HEK293T (cell line): ENCODE data around the gene RHOC.

ENCODE experiments used
- CTCF ChIA-PET: fragments of 350-600 bp; formaldehyde crosslinking; extraction: SDS; loops from one replicate; lab custom pipeline; 2021; ENCODE audit warnings: antibody characterized with exemption, inconsistent platforms; lab: Yijun Ruan, JAX
- POLR2A ChIA-PET: fragments of 350-600 bp; formaldehyde crosslinking; extraction: SDS; loops from one replicate; lab custom pipeline; 2020; ENCODE audit warnings: antibody characterized with exemption, inconsistent platforms; lab: Yijun Ruan, JAX
- DNase-seq: peaks from one replicate; pipeline ENCODE4 v3.0.0; 2012; ENCODE audit warnings: mixed read lengths; ENCODE audit errors: extremely low spot score
- ARNT ChIP-seq: fragments of 450-650 bp; IDR thresholded peaks from 2 replicates; pipeline ENCODE4 v1.6.1; 2017; ENCODE audit warnings: mild to moderate bottlenecking
- BHLHE40 ChIP-seq: fragments of 450-650 bp; IDR thresholded peaks from 2 replicates; pipeline ENCODE4 v1.6.1; 2016; ENCODE audit warnings: mild to moderate bottlenecking, moderate library complexity, borderline replicate concordance
- CTBP1 ChIP-seq: fragments of 450-650 bp; IDR thresholded peaks from 2 replicates; pipeline ENCODE4 v1.6.1; 2016; ENCODE audit warnings: borderline replicate concordance
- ELF4 ChIP-seq: fragments of 450-650 bp; IDR thresholded peaks from 2 replicates; pipeline ENCODE4 v1.6.1; 2017; ENCODE audit warnings: antibody characterized with exemption
- FOXA1 ChIP-seq: fragments of 450-650 bp; IDR thresholded peaks from 2 replicates; pipeline ENCODE4 v1.6.1; 2016; ENCODE audit warnings: mild to moderate bottlenecking
- FOXK2 ChIP-seq: fragments of 450-650 bp; IDR thresholded peaks from 2 replicates; pipeline ENCODE4 v1.6.1; 2016; ENCODE audit warnings: mild to moderate bottlenecking
- FOXM1 ChIP-seq: fragments of 450-650 bp; IDR thresholded peaks from 2 replicates; pipeline ENCODE4 v1.6.1; 2017; ENCODE audit warnings: mild to moderate bottlenecking, borderline replicate concordance
- HDGF ChIP-seq: fragments of 450-650 bp; IDR thresholded peaks from 2 replicates; pipeline ENCODE4 v1.6.1; 2017; ENCODE audit warnings: antibody characterized with exemption, borderline replicate concordance
- L3MBTL2 ChIP-seq: fragments of 450-650 bp; conservative IDR thresholded peaks from 2 replicates; pipeline ENCODE4 v1.6.1; 2016; ENCODE audit warnings: mild to moderate bottlenecking
- LEF1 ChIP-seq: fragments of 450-650 bp; IDR thresholded peaks from 2 replicates; pipeline ENCODE4 v1.6.1; 2017; ENCODE audit warnings: mild to moderate bottlenecking, borderline replicate concordance
- NFRKB ChIP-seq: fragments of 450-650 bp; IDR thresholded peaks from 2 replicates; pipeline ENCODE4 v1.6.1; 2016; ENCODE audit warnings: mild to moderate bottlenecking, moderate library complexity
- SP1 ChIP-seq: fragments of 450-650 bp; IDR thresholded peaks from 2 replicates; pipeline ENCODE4 v1.6.1; 2017
- SUZ12 ChIP-seq: fragments of 450-650 bp; IDR thresholded peaks from 2 replicates; pipeline ENCODE4 v1.6.1; 2016; ENCODE audit warnings: mild to moderate bottlenecking
- TARDBP ChIP-seq: fragments of 450-650 bp; IDR thresholded peaks from 2 replicates; pipeline ENCODE4 v1.6.1; 2016
- ZNF384 ChIP-seq: fragments of 450-650 bp; IDR thresholded peaks from 2 replicates; pipeline ENCODE4 v1.6.1; 2016
- TF ChIP-seq, protein P1 (sequence below): fragments of 450-650 bp; IDR thresholded peaks from 2 replicates; pipeline ENCODE4 v1.6.1; 2016

RHOC gene

DNA sequence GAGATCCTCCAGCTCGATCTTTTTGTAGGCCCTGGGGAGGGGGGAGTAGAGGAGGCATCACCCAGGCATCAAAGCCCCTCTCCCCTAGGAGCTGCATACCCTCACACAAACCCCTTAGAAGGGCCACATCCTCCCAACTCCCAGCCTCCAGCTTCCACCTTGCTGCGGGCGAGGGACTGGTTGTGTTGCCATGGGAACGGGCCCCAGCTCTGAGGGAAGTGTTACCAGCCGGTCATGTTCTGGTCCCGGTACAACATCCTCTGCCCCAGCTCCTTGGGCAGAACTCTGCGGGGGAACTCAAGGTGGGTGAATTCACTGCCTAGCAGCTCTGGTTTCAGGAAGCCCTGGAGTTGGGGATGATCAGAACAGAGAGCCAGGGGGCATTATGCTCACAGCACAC is 4.1 kb upstream of the RHOC start:
- TF ChIP-seq BHLHE40 (no peak), LEF1 (no peak), ZNF384 (no peak), ARNT (no peak), ELF4 (no peak), HDGF (no peak)
- ChIA-PET POLR2A (interaction anchor here (2.0 to 2.6 kb wide), 2 partner anchors 36 to 92 kb away, joined by 6 to 14 read pairs; partner anchors contain the start of genes CAPZA1, MOV10 and ST7L), CTCF (interaction anchor here (1.0 kb wide), 1 partner anchor 37 kb away, joined by 6 read pairs; the partner anchor contains the start of gene MOV10)
- DNase-seq, result no peak

DNA sequence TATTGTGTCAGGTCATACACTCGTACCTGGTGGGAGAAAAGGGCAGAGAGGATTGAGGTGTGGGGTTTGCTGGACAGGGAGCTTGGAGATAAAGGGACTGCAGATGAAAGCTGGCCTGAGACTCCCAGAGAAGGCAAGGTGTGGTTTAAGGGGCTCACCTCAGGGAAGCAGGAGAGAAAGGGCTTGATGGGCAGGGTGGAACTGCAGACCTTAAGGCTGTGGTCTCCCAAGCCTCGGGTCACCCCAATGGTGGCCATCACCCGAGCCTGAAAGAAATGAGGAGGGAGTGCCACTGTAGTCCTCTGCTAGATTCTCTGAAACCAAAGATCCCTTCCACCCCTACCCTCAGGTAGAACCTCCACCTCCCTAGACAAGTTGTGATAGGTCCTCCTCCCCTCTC is 3.7 kb upstream of the RHOC start:
- DNase-seq, result no peak
- TF ChIP-seq SUZ12, result no peak
- no peak for TF ChIP-seq LEF1
- TF ChIP-seq ARNT, result no peak
- TF ChIP-seq FOXM1, result no peak
- no peak for TF ChIP-seq BHLHE40
- TF ChIP-seq, protein P1, sequence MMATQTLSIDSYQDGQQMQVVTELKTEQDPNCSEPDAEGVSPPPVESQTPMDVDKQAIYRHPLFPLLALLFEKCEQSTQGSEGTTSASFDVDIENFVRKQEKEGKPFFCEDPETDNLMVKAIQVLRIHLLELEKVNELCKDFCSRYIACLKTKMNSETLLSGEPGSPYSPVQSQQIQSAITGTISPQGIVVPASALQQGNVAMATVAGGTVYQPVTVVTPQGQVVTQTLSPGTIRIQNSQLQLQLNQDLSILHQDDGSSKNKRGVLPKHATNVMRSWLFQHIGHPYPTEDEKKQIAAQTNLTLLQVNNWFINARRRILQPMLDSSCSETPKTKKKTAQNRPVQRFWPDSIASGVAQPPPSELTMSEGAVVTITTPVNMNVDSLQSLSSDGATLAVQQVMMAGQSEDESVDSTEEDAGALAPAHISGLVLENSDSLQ, result no peak
- TF ChIP-seq CTBP1, result no peak
- TF ChIP-seq NFRKB, result no peak
- no peak for TF ChIP-seq L3MBTL2
- TF ChIP-seq FOXK2, result no peak
- ChIA-PET POLR2A (interaction anchor here (2.0 to 2.6 kb wide), 2 partner anchors 36 to 92 kb away, joined by 6 to 14 read pairs; partner anchors contain the start of genes CAPZA1, MOV10 and ST7L), CTCF (interaction anchor here (0.6 to 1.0 kb wide), 2 partner anchors 37 to 243 kb away, joined by 4 to 6 read pairs; partner anchors contain the start of gene MOV10)

DNA sequence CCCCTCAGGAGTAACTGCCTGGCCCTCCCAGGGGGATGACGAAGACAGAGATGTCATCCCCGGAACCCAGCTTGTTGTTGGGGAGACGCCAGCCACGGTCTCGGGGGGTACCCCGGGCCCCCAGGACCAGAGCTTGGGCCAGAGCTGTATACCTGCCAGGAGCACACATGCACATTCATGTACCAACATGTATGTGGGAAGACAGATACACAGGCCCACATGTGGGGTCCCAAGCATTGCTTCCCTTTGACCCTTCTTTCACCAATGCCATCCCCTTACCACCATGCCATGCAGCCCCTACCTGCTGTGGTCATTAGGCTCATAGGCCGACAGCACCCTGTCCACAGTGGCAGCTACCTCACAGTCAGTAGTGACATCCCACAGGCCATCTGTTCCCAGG is 3.2 kb upstream of the RHOC start:
- CTCF ChIA-PET, result interaction anchor here (0.6 to 1.0 kb wide), 2 partner anchors 36 to 244 kb away, joined by 4 to 6 read pairs; partner anchors contain the start of gene MOV10
- POLR2A ChIA-PET, result interaction anchor here (2.0 to 2.6 kb wide), 2 partner anchors 36 to 91 kb away, joined by 6 to 14 read pairs; partner anchors contain the start of genes CAPZA1, MOV10 and ST7L
- TF ChIP-seq FOXK2 (no peak), ELF4 (no peak), NFRKB (no peak), ARNT (no peak), FOXA1 (no peak), HDGF (no peak), L3MBTL2 (no peak), TARDBP (no peak), CTBP1 (no peak), SP1 (no peak), SUZ12 (no peak), BHLHE40 (no peak)
- DNase-seq, result no peak

DNA sequence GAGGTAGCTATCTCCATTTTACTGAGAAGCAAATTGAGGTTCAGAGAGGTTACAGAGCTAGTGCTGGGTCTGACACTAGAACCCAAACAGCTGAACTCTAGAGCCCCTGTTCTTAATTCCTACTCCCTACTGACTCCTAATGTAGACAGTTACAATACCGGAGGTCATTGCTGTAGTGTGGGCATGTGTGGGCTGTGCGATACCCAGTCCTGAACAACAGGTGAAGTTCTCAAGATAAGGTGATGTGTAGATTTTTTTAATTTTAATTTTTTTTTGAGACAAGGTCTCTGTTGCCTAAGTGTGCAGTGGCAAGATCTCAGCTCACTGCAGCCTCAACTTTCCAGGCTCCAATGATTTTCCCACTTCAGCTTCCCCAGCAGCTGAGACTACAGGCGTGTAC is 1.6 kb upstream of the RHOC start:
- CTCF ChIA-PET, result interaction anchor here (0.9 to 2.1 kb wide), 5 partner anchors 8 to 318 kb away, joined by 3 to 9 read pairs (median 7); partner anchors contain the start of gene MOV10
- no peak for DNase-seq
- POLR2A ChIA-PET, result interaction anchor here (2.3 to 2.4 kb wide), 2 partner anchors 34 to 90 kb away, joined by 16 to 17 read pairs; partner anchors contain the start of genes CAPZA1, MOV10 and ST7L
- TF ChIP-seq ELF4 (no peak), SUZ12 (no peak), CTBP1 (no peak), FOXM1 (no peak), LEF1 (no peak), L3MBTL2 (no peak), ZNF384 (no peak), FOXA1 (no peak), BHLHE40 (no peak), ARNT (no peak)

DNA sequence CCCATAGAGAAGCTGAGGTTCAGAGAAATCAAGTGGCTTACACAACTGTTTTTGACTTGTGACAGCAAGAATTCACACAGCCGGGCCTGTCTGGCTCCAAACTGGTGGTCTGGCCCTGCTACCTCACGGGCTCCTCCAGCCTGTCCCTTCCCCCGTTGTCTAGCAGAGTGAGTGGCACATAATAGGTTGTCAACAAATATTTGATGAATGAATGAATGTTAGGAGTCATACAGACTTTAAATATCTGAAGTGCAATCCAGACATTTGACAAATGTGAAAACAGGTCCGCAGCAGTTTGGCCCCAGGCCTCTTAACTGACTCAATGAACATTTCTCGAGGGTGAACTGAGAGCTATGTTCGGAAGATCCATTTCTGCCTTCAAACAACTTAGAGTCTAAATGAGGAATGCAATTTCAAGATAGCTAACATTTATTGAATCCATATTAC is 1.1 kb upstream of the RHOC start:
- ChIA-PET CTCF (interaction anchor here (0.9 to 2.1 kb wide), 4 partner anchors 8 to 318 kb away, joined by 3 to 9 read pairs (median 8); partner anchors contain the start of gene MOV10), POLR2A (interaction anchor here (0.7 to 2.4 kb wide), 4 partner anchors 7 to 317 kb away, joined by 3 to 17 read pairs (median 11); partner anchors contain the start of genes CAPZA1, MOV10, PPM1J and ST7L)
- no peak for TF ChIP-seq FOXK2
- no peak for TF ChIP-seq SUZ12
- TF ChIP-seq SP1, result no peak
- no peak for TF ChIP-seq HDGF
- TF ChIP-seq ARNT, result no peak
- TF ChIP-seq ZNF384, result no peak
- TF ChIP-seq BHLHE40, result no peak
- TF ChIP-seq CTBP1, result no peak
- no peak for DNase-seq

DNA sequence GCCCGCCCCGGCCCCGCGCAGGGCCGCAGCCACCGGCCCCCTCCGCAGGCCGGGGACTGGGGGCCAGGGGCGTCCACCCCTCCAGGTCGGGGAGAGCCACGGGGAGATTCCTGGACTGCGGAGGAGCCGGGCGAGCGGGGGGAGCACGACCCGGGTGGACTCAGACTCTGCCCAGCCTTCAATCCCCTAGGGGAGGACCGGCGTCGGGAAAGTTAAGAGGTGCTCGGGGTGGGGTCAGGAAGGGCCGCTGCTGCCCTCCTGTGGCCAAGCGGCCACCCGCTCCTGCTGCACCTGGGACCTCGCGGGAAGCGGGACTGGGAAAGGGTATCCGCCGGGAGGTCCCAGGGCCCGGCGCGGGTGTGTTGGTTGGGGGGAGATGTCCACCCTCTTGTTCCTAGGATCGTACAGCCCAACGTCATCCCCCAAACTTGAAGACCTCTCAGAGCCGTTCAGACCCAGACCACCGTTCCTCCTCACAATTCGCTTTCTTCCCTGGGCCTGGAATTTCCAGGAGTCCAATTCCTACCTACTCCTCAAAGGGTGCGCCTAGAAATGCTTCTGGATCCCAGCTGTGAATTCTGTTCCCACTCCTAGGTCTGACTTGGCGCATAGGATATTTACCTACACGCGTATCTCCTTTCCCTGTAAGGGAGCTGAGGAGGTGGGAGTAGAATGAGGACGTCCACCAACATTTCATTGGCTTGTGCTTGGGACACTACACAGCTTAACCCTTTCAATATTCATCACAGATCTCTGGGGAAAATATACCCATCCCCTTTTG is 484 bp upstream of the RHOC start:
- DNase-seq, result peak; percentile 90
- POLR2A ChIA-PET, result interaction anchor here (0.7 to 2.4 kb wide), 4 partner anchors 8 to 316 kb away, joined by 3 to 17 read pairs (median 11); partner anchors contain the start of genes CAPZA1, MOV10, PPM1J and ST7L

More for the DNA sequence above, 484 bp upstream of the RHOC start:
- TF ChIP-seq NFRKB (no peak), SUZ12 (no peak), HDGF (0 out of 2 replicates have a peak, but pooled peaks have one; percentile 41), FOXM1 (peak; percentile 56; the same call in 1 of the 2 replicates), TARDBP (no peak)
- CTCF ChIA-PET, result interaction anchor here (1.5 to 2.1 kb wide), 3 partner anchors 9 to 206 kb away, joined by 7 to 9 read pairs (median 8); partner anchors contain the start of gene MOV10
